Type B pancreatic cell (in vitro differentiated cells): ENCODE results near the gene COL5A1. TPM values are rescaled to one million over a fixed set of nuclear protein-coding genes. Genes with fewer than 3 reads are reported as not detected.

ENCODE experiments used
- DNase-seq: peaks from one replicate; pipeline ENCODE4 v3.0.0; 2021; ENCODE audit warnings: mixed read lengths; ENCODE audit not compliant: unreplicated experiment; ENCODE audit errors: extremely low spot score
- H3K27ac Mint-ChIP-seq: 2 replicates; pipeline ENCODE4 v1.8.0; 2021; ENCODE audit warnings: mild to moderate bottlenecking, mixed read lengths
- H3K27me3 Mint-ChIP-seq: 2 replicates; pipeline ENCODE4 v1.8.0; 2021; ENCODE audit warnings: mixed read lengths
- H3K36me3 Mint-ChIP-seq: 2 replicates; pipeline ENCODE4 v1.8.0; 2021; ENCODE audit warnings: mixed read lengths
- H3K4me1 Mint-ChIP-seq: one replicate; pipeline ENCODE4 v1.8.0; 2021; ENCODE audit warnings: mixed read lengths; ENCODE audit not compliant: unreplicated experiment
- H3K4me3 Mint-ChIP-seq: 2 replicates; pipeline ENCODE4 v1.8.0; 2021; ENCODE audit warnings: mild to moderate bottlenecking, mixed read lengths
- H3K9me3 Mint-ChIP-seq: 2 replicates; pipeline ENCODE4 v1.8.0; 2021; ENCODE audit warnings: mixed read lengths
- total RNA-seq: library from RNA; stranded (reverse); gene quantifications from 2 replicates; pipeline ENCODE4 v1.2.1, GENCODE V29; 2021; ENCODE audit warnings: low replicate concordance
- TF ChIP-seq, protein P1 (sequence below): fragments of 200-600 bp; sonication (generic); conservative IDR thresholded peaks from 2 replicates; pipeline ENCODE4 v1.5.0; 2021; ENCODE audit warnings: antibody characterized with exemption, mild to moderate bottlenecking

The COL5A1 gene
- total RNA-seq, 1 donor from 2014 or later, result 112 TPM

DNA sequence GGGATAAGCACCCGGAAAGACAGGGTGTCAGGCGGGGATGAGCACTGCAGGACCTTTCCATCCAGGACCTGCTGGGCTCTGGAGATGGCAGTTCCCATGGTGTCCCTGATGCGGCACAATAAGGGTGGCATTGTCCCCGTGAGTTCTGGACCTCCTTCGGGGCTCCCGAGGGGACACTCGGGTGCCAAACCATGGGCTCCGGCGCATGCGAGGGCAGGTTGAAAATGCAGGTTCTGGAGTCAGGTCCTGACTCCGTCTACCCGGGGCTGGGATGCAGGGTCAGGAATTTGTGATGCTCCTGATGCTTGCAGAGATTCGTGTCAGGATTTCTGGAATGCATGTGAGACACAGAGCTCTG is 239.7 kb downstream of the COL5A1 start:
- H3K27me3 Mint-ChIP-seq, result peaks cover 11% of the 10 kb centered on the region
- no peaks in the 10 kb centered on the region for H3K36me3 Mint-ChIP-seq
- no peak overlapping the region for H3K4me3 Mint-ChIP-seq
- no peak overlapping the region for H3K27ac Mint-ChIP-seq
- H3K4me1 Mint-ChIP-seq, result no peaks in the 10 kb centered on the region
- TF ChIP-seq, protein P1, sequence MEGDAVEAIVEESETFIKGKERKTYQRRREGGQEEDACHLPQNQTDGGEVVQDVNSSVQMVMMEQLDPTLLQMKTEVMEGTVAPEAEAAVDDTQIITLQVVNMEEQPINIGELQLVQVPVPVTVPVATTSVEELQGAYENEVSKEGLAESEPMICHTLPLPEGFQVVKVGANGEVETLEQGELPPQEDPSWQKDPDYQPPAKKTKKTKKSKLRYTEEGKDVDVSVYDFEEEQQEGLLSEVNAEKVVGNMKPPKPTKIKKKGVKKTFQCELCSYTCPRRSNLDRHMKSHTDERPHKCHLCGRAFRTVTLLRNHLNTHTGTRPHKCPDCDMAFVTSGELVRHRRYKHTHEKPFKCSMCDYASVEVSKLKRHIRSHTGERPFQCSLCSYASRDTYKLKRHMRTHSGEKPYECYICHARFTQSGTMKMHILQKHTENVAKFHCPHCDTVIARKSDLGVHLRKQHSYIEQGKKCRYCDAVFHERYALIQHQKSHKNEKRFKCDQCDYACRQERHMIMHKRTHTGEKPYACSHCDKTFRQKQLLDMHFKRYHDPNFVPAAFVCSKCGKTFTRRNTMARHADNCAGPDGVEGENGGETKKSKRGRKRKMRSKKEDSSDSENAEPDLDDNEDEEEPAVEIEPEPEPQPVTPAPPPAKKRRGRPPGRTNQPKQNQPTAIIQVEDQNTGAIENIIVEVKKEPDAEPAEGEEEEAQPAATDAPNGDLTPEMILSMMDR, result no peak
- no peak for DNase-seq
- no peaks in the 10 kb centered on the region for H3K9me3 Mint-ChIP-seq

DNA sequence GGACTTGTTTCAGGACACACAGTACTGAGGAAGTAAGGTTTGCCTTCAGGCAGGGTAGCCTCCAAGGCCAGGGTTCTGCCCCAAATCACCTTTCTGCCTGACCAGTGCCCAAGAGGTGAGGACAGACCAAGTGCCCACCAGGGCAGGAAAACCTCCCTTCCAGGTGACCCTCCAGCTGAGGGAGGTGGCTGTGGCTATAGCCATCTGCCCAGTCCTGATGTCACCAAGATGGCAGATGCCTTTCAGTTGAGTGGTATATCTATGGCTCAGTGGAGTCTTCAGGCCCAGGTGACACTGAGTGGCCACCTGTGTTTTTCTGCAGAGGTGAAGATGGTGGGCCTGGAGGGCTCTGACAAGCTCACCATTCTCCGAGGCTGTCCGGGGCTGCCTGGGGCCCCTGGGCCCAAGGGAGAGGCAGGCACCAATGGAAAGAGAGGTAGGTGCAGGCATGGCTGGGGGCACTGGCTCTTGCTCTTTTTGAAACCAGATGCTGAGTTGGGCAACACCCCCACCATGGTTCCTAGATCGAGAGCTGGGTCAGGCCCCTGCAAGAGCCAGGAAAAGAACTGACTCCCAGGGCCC is 240.7 kb downstream of the COL5A1 start:
- Mint-ChIP-seq H3K36me3 (no peaks in the 10 kb centered on the region), H3K27me3 (peaks cover 8% of the 10 kb centered on the region), H3K4me1 (no peaks in the 10 kb centered on the region), H3K4me3 (no peak overlapping the region), H3K27ac (no peak overlapping the region), H3K9me3 (no peaks in the 10 kb centered on the region)
- DNase-seq, result no peak
- TF ChIP-seq, protein P1, result no peak

DNA sequence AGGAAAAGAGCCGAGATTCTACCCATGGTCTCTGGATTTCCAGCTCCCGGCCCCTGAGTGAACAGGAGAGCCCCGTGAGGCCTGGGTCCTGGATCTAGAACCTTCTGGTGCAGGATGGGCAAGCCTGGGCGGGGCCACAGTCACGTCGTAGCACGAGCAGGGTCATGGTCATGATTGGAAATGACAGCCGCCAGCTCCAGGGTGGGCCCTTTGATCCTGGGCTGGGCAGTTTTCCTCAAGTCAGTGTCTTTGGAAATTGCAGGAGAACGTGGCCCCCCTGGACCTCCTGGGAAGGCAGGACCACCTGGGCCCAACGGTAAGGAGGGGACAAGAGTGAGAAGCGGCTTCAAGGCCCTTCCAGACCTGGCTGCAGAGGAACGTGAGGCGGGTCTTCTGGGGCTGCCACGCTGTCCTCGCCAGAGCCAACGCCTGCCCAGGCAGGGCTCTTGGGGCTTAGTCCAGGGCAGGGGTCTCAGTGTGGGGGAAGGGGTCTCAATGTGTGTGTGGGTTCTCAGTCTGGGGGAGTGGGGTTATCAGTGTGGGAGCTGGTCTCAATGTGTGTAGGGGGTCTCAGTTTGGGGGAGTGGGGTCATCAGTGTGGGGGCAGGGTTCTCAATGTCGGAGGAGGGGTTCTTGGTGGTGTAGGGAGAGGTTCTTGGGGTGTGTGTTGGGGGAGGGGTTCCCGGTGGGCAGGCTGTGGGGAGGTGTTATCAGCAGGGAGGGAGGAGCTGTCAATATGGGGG is 241.6 kb downstream of the COL5A1 start:
- Mint-ChIP-seq H3K27ac (no peak overlapping the region), H3K27me3 (peaks cover 8% of the 10 kb centered on the region), H3K36me3 (no peaks in the 10 kb centered on the region), H3K4me1 (no peaks in the 10 kb centered on the region), H3K4me3 (no peak overlapping the region), H3K9me3 (no peaks in the 10 kb centered on the region)
- TF ChIP-seq, protein P1, result no peak
- DNase-seq, result no peak

DNA sequence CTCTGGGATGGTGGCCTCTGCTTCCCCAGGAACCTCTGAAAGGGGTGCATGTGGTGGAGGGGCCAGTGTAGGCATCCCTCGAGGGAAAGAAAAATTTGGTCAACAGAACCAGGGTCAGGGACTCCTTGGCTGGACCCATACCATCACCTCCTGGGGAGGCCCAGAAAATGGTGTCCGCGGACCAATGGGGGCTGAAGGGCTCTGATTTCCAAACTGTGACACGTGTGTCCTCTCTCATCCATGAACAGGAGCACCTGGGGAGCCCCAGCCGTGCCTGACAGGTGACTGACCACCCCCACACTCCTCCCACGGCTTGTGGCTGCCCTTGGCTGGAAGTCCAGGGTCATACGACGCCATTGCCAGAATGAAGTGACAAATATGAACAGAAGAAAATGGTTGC is 242.9 kb downstream of the COL5A1 start:
- Mint-ChIP-seq H3K4me3 (no peak overlapping the region), H3K27ac (no peak overlapping the region)
- TF ChIP-seq, protein P1, result no peak

DNA sequence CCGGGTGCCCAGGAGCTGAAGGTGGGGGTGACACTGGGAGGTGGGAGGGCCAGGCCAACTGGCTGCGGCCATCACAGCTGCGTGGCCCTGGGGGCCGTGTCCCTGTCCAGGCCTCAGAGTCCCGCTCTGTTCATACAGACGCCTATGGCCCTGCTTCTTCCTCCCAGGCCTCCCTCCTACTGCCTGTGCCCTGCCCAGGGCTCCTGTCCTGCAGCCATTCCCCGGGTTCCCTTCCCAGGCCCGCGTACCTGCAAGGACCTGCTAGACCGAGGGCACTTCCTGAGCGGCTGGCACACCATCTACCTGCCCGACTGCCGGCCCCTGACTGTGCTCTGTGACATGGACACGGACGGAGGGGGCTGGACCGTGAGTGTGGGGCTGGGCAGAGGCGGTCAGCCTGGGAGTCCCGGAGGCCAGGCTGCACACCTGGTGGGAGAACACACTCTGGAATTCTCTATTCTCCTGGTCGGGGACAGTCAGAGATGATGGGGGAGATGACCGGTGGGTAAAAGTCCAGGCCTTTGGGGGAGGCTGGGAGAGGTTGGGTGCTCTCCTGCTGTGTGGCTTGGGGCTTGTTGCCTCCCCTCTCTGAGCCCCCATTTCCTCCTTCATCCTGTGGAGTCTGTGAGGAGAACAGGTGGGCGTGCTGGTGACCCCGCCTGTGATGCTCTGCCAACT is 243.5 kb downstream of the COL5A1 start:
- H3K4me3 Mint-ChIP-seq, result no peak overlapping the region
- peaks cover 7% of the 10 kb centered on the region for H3K27me3 Mint-ChIP-seq
- no peak for DNase-seq
- H3K27ac Mint-ChIP-seq, result no peak overlapping the region
- TF ChIP-seq, protein P1, result no peak
- no peaks in the 10 kb centered on the region for H3K9me3 Mint-ChIP-seq
- no peaks in the 10 kb centered on the region for H3K36me3 Mint-ChIP-seq
- H3K4me1 Mint-ChIP-seq, result no peaks in the 10 kb centered on the region

More for the DNA sequence above, 242.9 kb downstream of the COL5A1 start:
- H3K36me3 Mint-ChIP-seq, result no peaks in the 10 kb centered on the region
- H3K27me3 Mint-ChIP-seq, result peaks cover 8% of the 10 kb centered on the region
- no peaks in the 10 kb centered on the region for H3K4me1 Mint-ChIP-seq
- H3K9me3 Mint-ChIP-seq, result no peaks in the 10 kb centered on the region
- DNase-seq, result no peak
